ENCODE results near the gene ZNF200. TPM values are rescaled to one million over a fixed set of nuclear protein-coding genes. Genes with fewer than 3 reads are reported as not detected.
"Not testable (repeated sequence)": the region's sequence is repeated elsewhere in the genome, so short reads cannot be mapped to it uniquely, and the experiment has no call there.

The ZNF200 gene, protein sequence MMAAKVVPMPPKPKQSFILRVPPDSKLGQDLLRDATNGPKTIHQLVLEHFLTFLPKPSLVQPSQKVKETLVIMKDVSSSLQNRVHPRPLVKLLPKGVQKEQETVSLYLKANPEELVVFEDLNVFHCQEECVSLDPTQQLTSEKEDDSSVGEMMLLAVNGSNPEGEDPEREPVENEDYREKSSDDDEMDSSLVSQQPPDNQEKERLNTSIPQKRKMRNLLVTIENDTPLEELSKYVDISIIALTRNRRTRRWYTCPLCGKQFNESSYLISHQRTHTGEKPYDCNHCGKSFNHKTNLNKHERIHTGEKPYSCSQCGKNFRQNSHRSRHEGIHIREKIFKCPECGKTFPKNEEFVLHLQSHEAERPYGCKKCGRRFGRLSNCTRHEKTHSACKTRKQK
- 16.7 TPM for total RNA-seq

DNA sequence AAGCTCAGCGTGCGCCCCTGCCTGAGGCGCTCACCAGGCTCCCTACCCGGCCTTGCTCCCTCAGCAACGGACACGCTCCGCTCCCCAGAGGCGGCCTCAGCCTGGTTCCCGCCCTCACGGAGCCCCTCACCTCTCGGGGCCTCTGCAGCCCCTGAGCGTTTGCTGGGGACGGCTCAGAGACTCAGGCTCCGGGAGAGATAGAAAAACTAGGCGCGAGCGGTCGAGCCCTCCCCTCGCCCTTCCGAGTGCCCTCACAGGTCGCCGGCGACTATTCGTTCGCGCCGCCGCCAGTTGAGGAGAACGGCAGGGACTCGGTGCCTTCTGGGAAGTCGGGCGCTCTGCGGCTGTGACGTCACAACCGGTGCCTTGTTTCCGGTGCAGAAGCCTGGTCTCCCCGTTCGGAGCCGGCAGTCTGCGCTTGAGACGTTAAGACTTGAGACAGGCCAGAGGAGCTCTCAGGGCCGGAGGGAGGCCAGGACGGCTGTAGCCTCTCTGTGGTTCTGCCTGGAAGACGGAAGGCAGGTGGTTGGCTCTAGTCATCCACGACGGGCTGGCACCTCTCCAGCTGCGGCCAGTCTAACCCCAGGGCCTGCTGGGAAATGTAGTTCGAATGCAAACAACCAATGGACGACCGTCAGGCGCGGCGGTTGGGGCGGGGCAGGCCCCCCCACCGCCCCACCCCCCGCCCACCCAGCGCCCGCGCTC lies at the start of gene ZNF200:
ZNF200 (minus strand) TSS at position 302 of the 705 bp plus-strand sequence. CDS start 1,403 bp downstream, outside the sequence.
- FAIRE-seq = no peak
- DNase-seq (ENCODE audit: low spot score in 2 of 2) = peak; percentile 95

DNA sequence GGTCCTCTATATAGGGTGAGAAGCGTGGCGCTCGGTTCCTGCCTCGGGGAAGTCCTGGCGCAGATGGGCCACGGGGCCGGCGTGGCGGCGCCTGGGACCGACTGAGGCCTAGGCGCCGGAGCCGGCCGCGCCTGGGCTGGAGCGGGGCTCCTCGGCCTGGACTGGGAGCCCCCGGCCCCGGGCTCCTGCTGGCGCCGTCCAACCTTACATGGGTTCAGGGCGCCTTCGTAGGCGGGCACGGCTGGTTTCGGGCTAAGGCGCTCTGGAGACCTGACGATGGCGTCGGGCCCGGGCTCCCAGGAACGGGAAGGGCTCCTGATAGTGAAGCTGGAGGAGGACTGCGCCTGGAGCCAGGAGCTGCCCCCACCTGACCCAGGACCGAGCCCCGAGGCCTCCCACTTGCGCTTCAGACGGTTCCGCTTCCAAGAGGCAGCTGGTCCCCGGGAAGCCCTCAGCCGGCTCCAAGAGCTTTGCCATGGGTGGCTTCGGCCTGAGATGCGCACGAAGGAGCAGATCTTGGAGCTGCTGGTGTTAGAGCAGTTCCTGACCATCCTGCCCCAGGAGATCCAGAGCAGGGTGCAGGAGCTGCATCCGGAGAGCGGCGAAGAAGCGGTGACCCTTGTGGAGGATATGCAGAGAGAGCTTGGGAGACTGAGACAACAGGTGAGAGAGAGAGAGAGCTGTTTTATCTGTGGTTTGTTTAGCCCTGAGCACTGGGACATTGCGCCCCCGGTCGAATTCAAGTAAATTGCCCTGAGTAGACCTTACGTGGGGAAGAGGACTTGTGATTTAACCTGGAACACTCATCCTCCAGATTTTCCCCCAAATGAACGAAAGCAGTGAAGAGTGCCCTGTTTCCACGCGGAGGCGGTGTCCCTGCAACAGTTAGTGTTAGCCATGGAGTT lies 48.8 kb upstream of the ZNF200 start:
- no peak for DNase-seq (ENCODE audit: low spot score in 2 of 2)
- FAIRE-seq = no peak

DNA sequence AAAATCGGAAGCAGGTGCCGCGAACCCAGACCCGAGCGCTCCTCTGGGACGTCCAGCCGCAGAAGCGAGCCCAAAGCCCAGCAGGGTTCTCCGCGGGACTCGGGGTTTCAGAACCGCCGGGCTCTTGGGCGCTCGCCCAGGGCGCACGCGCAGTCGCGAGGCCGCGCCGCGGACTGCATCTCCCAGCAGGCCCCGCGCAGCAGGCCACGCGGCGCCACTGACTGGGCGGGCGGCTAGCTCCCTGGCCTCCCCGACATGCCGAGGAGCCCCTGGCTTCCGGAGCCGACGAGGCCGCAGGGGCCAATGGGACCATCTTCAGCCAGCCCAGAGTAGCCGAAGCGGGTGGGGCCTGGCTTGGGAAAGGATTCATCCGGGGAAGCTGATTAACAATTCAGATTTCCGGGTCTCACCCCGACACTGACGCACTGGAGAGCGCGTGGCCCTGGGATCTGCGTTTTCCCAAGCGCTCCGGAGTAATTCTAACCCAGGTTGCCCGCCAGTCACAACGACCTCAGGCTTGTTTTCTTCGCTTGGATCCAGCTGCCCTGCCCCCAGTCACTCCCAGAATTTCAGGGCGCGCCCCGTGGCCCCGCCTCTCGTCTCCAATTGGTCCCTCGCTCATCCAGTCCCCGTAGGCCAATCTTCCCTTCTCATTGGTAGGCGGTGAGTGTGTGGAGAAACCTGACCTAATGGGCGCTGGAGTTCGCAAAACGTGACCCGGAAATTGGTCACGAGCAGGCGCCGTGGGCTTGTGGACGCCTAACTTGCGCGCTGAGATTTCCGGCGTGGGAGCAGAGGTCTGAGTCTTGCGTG lies 48.0 kb upstream of the ZNF200 start, which contains the start of gene ZNF263:
ZNF263 (plus strand) TSS at position 762 of the 813 bp plus-strand sequence. CDS start 328 bp downstream, outside the sequence.
- peak; percentile 98 to 99 for DNase-seq (ENCODE audit: low spot score in 2 of 2)
- no peak for FAIRE-seq

DNA sequence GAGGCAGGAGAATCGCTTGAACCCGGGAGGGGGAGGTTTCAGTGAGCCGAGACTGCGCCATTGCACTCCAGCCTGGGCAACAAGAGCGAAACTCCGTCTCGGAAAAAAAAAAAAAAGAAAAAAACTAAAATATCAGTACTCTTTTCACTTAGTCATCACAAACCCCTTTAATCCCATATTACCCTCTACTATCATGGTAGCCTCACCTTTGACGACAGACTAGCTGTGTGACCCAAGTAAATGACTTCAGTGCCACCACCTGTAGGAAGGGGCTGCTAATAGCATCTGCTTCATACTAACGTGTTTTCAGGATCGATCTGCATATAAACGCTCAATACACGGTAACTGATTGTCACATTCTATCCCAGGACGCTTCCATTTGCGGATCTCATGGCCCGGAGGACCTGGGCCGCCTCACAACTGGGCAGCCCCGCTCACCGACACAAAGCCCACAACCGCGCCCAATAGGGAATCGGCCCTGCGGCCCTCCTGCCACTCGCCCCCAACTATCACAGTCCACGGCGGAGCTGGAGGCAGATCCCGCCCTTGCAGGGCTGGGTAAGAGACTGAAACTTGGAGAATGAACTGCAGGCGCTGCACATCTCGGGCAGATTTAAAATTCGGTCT lies 47.3 kb upstream of the ZNF200 start:
- FAIRE-seq (no peak), DNase-seq (ENCODE audit: low spot score in 2 of 2) (no peak)

DNA sequence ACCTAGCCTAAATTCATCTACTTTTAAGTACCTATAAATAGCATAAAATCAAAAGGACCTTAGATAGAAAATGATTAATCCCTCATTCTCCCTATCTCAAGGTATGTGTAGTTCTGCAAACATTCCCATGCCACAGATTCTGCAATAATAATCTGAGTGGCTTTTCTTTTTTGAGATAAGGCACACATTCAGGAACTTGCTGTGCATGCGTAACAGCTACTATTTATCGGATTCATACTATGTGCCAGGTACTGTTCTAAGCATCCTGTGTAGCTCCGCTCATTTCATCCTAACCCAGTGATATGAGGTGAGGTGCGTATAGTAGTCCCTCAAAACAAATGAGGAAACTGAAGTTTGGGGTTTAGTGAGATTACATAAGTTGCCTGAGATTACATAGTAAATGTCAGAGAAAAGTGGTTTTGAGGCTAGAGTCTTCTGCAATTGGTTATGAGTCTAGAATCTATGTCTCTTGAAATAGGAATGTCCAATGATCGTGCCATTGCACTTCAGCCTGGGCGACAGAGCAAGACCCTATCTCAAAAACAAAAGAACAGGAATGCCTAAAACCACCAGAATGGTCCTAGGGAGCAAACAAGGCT lies 46.4 kb upstream of the ZNF200 start:
- FAIRE-seq = no peak
- no peak for DNase-seq (ENCODE audit: low spot score in 2 of 2)

DNA sequence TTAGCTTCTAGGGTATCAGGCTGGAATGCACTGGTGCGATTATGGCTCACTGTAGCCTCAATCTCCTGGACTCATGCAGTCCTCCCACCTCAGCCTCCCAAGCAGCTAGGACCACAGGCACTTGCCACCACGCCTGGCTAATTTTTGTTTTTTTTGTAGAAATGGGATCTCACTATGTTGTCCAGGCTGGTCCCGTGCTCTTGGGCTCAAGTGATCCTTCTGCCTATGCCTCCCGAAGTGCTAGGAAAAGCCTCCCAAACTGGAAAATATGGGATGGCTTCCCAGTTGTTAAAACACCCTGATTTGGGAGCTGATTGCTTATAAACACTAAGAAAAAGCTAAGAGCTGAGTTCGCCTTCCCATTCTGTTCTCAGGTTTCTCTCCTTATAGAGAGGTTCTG lies 41.7 kb upstream of the ZNF200 start:
- DNase-seq (ENCODE audit: low spot score in 2 of 2) = no peak
- FAIRE-seq = no peak

DNA sequence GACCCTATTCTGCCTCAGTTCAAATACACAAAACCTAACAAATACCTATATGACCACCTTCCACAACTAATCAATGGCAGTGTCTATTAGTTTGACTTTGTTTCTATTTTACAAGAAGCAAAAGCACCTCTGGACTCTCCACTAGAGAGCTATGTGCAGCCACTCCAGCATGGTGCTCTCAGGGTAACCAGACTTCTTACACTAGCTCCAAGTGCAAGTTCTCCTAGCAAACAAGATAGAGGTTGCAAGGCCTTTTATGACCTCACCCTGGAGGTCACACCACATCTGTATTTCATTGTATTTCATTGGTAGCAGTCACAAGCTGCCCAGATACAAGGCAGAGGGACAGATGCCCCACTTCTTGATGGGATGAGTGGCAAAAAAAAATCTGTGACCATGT lies 40.0 kb upstream of the ZNF200 start:
- FAIRE-seq (no peak), DNase-seq (ENCODE audit: low spot score in 2 of 2) (no peak)

DNA sequence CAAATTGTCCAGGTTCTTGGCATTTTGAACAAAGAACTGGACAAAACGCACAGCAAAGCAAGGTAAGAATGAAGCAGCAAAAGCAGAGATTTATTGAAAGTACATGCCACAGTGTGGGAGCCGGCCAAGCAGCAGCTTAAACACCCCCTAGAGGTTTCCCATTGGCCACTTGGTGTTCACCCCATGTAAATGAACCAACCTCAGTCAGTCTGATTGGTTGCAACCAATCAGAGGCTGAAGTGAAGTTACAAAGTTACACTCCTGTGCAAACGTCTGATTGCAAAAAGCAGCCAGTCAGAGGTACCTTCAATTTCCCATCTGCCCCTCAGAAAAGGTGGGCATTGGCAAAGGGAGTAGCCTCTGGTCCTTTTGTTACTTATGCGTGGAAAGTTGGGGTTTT lies 39.5 kb upstream of the ZNF200 start:
- no peak for FAIRE-seq
- no peak for DNase-seq (ENCODE audit: low spot score in 2 of 2)

DNA sequence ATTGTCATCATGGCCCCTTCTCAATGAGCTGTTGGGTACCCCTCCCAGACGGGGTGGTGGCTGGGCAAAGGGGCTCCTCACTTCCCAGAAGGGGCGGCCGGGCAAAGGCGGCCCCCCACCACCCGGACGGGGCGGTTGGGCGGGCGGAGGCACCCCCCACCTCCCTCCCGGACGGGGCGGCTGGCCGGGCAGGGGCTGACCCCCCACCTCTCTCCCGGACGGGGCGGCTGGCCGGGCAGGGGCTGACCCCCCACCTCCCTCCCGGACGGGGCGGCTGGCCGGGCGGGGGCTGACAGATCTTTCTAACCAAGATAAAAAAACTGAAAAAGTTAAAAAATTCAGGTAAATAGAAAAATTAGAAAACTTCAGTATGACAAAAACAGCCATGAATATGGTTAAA lies 36.3 kb upstream of the ZNF200 start:
- not testable (repeated sequence) for DNase-seq (ENCODE audit: low spot score in 2 of 2); FAIRE-seq

DNA sequence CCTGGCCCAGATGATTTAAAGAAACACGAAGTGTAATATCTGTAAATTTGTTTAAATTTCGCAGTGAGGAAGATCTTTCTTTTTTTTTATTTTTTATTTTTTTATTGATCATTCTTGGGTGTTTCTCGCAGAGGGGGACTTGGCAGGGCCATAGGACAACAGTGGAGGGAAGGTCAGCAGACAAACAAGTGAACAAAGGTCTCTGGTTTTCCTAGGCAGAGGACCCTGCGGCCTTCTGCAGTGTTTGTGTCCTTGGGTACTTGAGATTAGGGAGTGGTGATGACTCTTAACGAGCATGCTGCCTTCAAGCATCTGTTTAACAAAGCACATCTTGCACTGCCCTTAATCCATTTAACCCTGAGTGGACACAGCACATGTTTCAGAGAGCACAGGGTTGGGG lies 35.8 kb upstream of the ZNF200 start:
- FAIRE-seq; DNase-seq (ENCODE audit: low spot score in 2 of 2): not testable (repeated sequence)

DNA sequence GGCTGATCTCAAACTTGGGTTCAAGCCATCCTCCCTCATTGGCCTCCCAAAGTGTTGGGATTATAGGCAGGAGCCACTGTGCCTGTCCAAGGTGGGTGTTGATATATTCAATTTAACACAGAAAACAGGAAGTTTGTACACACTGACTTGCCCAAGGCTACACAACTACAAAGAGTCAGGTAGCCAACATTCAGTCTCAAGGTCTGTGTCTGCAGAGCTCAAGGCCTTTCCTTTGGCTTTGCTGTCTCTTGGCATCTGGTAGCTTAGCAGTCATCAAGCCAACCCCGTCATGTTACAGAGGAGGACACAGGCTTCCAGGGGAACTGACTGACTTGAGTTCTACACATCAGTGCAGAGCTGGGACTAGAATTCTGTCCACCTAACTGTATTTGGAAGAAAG lies 33.3 kb upstream of the ZNF200 start:
- DNase-seq (ENCODE audit: low spot score in 2 of 2) = no peak
- FAIRE-seq = no peak

DNA sequence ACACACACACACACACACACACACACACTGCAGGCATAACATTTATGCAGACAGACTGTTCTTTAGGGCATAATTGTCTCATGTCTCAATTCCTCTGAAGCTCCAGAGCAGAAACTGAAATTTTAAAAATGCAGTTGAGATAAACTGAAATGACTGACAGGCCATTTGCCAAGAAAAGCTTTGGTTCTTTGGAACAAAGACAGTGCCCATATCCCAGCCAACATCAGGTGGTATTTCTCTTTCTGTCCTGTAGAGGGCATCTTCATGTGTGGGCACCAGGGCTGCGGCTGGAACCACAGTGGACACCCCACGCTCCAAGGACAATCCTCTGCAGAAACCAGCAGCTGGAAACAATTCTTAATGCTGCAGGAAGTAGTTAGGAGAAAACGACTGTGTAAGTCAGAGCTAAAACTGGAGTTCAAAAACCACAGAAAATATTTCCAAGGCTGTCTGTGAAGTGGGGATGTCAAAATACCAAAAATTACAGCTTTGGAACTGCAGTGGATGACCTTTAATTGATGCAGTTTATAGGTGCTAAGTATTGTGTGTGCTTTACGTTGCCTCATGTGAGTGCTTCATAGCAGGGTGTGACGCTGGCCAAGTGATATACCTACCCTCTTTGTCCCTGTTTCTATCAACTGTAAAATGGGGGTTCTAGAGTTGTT lies 32.0 kb upstream of the ZNF200 start:
- no peak for DNase-seq (ENCODE audit: low spot score in 2 of 2)
- FAIRE-seq = no peak

DNA sequence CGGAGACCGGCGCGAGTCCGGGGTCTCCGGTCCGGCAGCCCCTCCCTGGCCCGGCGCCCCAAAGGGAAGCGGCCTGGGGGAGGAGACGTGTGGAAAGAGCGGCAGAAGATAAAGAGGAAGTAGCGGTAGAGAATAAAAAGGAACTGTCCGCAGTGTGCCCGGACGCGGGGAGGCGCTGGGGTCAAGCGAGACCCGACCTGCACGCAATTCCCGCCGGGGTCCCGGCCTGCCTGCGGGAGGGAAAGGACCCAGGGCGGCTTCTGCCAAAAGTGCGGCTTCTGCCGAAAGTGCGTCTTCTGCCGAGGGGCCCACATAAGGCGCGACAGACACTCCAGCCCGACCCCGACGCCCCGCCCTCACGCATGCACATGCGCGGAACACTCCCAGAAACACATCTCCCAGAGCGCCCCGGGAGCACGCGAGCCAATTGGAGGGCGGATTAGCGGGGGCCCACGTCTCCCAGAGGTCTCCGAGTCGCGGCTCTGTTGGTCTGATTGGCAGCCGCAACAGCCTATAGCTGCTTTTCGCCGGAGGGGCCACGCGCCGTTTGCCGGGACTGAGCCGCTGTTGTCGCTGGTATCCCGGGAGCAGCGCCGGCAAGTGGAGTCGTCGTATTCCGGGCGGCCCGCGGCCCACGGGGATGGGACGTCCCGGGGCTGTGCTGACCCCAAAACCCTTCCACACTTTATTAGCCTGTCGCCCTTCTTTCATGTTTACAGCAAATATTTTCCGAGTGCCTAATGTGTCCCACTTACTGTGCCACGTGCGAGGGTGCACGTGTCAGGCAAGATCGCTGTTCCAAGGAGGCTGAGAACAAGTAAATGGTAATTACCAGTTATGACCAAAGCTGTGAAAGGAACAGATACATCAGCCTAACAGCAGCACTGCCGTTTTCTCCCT lies 29.4 kb upstream of the ZNF200 start:
- DNase-seq (ENCODE audit: low spot score in 2 of 2) = peak; percentile 95 to 96
- no peak for FAIRE-seq

DNA sequence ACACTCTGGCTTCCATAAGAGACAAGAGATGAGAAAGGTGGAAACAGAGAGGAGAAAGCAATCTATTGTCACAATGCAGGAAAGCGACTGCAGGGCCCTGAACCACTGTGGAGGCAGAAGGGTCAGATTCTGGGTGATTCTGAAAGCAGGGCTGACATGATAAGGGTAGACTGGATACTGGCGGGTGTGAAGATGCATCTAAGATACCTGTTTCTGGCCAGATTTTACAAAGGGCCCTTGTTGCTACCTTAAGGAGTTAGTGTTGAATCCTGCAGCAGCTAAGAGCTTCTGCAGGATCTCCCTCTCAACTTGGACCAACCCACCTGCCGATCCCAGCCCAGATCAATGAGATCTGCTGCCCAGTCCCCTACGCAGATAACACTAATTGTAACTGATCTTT lies 27.6 kb upstream of the ZNF200 start:
- FAIRE-seq (no peak), DNase-seq (ENCODE audit: low spot score in 2 of 2) (no peak)

DNA sequence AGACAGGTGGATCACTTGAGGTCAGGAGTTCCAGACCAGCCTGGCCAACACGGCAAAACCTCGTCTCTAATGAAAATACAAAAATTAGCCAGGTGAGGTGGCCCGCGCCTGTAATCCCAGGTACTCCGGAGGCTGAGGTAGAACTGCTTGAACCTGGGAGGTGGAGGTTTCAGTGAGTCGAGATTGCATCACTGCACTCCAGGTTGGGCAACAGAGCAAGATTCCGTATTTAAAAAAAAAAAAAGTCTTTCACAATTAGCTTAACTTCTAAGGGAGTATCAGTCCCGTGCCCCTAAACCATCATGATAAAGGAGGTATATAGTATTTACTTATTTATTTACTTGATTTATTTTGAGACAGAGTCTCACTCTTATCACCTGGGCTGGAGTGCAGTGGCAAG lies 24.9 kb upstream of the ZNF200 start:
- FAIRE-seq = no peak

DNA sequence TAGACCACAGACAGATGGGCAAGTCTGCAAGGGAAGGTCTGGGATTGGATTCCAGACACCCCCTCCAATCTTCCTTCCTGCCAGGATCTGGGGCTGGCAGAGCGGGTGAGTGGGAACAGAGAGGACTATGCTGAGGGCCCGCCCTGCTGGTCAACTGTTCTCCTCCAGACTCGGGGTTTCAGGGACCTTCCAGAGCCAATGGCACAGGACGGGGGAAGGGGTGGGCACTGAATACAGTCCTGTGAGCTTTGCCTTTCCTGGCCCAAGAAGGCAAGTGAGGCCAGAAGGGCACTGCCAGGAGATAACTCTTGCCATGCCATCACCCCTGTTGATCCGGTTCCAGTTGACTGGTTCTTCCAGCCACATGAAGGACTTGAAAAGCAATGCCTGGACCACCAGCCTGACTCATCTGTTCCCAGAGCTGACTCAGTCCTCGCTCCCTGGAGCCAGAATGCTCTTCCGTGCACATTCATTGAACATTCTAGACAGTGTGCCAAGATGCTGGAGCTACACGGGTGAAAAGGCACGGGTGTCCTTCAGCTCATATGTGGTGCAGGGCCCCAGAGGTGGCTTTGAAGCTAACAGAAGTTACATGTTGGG lies 22.0 kb upstream of the ZNF200 start:
- DNase-seq (ENCODE audit: low spot score in 2 of 2) = no peak
- FAIRE-seq = no peak

More for the DNA sequence above, 24.9 kb upstream of the ZNF200 start:
- DNase-seq (ENCODE audit: low spot score in 2 of 2) = no peak
